Mesenchymal stem cell (in vitro differentiated cells and primary cell): ENCODE data around the gene GAGE10.
A peak's percentile ranks its signal among the peaks of the same experiment; 100 is the strongest.

ENCODE experiments used
- DNase-seq: peaks from one replicate; pipeline ENCODE4 v3.0.0-alpha.2; 2013
- H2AFZ ChIP-seq: one replicate; pipeline ENCODE4 v1.6.1; 2013; ENCODE audit warnings: low read depth, mild to moderate bottlenecking, control low read depth, inconsistent platforms, low read length, moderate library complexity
- H2AK5ac ChIP-seq: 2 replicates; pipeline ENCODE4 v1.6.1; 2013; ENCODE audit warnings: low read length, moderate library complexity, mild to moderate bottlenecking, inconsistent platforms; ENCODE audit not compliant: severe bottlenecking
- H2BK120ac ChIP-seq: one replicate; pipeline ENCODE4 v1.6.1; 2013; ENCODE audit warnings: low read depth, mild to moderate bottlenecking, inconsistent platforms, low read length, moderate library complexity
- H2BK12ac ChIP-seq, 2 experiments: one replicate each; pipeline ENCODE4 v1.6.1; 2013; ENCODE audit warnings: inconsistent platforms in 2 of 2, low read length in 2 of 2, mild to moderate bottlenecking in 2 of 2, moderate library complexity in 2 of 2, control low read depth in 1 of 2
- H2BK15ac ChIP-seq: one replicate; pipeline ENCODE4 v1.6.1; 2013; ENCODE audit warnings: mild to moderate bottlenecking, low read depth, inconsistent platforms; ENCODE audit not compliant: poor library complexity, severe bottlenecking
- H2BK5ac ChIP-seq: 2 replicates; pipeline ENCODE4 v1.6.1; 2013; ENCODE audit warnings: low read depth, mild to moderate bottlenecking, low read length, control low read depth, inconsistent platforms; ENCODE audit not compliant: poor library complexity, severe bottlenecking
- H3K14ac ChIP-seq, 2 experiments: one replicate each; pipeline ENCODE4 v1.6.1; 2013; ENCODE audit warnings: inconsistent platforms in 2 of 2, low read length in 2 of 2, control low read depth in 1 of 2, mild to moderate bottlenecking in 1 of 2, moderate library complexity in 1 of 2
- H3K18ac ChIP-seq, 2 experiments: one replicate each; pipeline ENCODE4 v1.6.1; 2013; ENCODE audit warnings: inconsistent platforms in 2 of 2, low read length in 2 of 2, control low read depth in 1 of 2, low read depth in 1 of 2, mild to moderate bottlenecking in 1 of 2
- H3K23ac ChIP-seq, 2 experiments: one replicate each; pipeline ENCODE4 v1.6.1; 2013; ENCODE audit warnings: inconsistent platforms in 2 of 2, low read length in 2 of 2, mild to moderate bottlenecking in 2 of 2, moderate library complexity in 2 of 2, control low read depth in 1 of 2
- H3K27ac ChIP-seq: 2 replicates; pipeline ENCODE4 v1.5.1; 2013; ENCODE audit warnings: mild to moderate bottlenecking, moderate library complexity, low read length, control low read depth, inconsistent platforms; ENCODE audit not compliant: poor library complexity, severe bottlenecking
- H3K27me3 ChIP-seq, 2 experiments: 2 replicates each; pipeline versions ENCODE4 v1.6.1 to v1.7.0; 2013; ENCODE audit warnings: low read length in 2 of 2, mild to moderate bottlenecking in 2 of 2, moderate library complexity in 2 of 2, control low read depth in 1 of 2, inconsistent platforms in 1 of 2; ENCODE audit not compliant: control insufficient read depth in 1 of 2, insufficient read depth in 1 of 2
- H3K36me3 ChIP-seq, 2 experiments: 2 replicates each; pipeline versions ENCODE4 v1.6.1 to v1.7.0; 2013; ENCODE audit warnings: low read length in 2 of 2, control low read depth in 1 of 2, inconsistent platforms in 1 of 2, low read depth in 1 of 2, mild to moderate bottlenecking in 1 of 2; ENCODE audit not compliant: insufficient read depth in 2 of 2, control insufficient read depth in 1 of 2
- H3K4ac ChIP-seq, 2 experiments: one replicate each; pipeline ENCODE4 v1.6.1; 2013; ENCODE audit warnings: inconsistent platforms in 2 of 2, low read length in 2 of 2, mild to moderate bottlenecking in 2 of 2, moderate library complexity in 2 of 2, control low read depth in 1 of 2, low read depth in 1 of 2
- H3K4me1 ChIP-seq: 2 replicates; pipeline ENCODE4 v1.6.1; 2013; ENCODE audit warnings: low read depth, low read length, control low read depth; ENCODE audit not compliant: control insufficient read depth, insufficient read depth
- H3K4me2 ChIP-seq: 2 replicates; pipeline ENCODE4 v1.6.1; 2013; ENCODE audit warnings: low read length, mild to moderate bottlenecking, inconsistent platforms; ENCODE audit not compliant: poor library complexity, severe bottlenecking
- H3K4me3 ChIP-seq, 2 experiments: 2 replicates each; pipeline versions ENCODE4 v1.5.1 to v1.7.0; 2013; ENCODE audit warnings: low read length in 2 of 2, mild to moderate bottlenecking in 2 of 2, control low read depth in 1 of 2, low read depth in 1 of 2; ENCODE audit not compliant: insufficient read depth in 1 of 2
- H3K79me1 ChIP-seq: replicated peaks from 2 replicates; pipeline ENCODE4 v1.6.1; 2013; ENCODE audit warnings: mild to moderate bottlenecking, control low read depth, low read length, inconsistent platforms; ENCODE audit not compliant: poor library complexity, severe bottlenecking
- H3K9ac ChIP-seq: 2 replicates; pipeline ENCODE4 v1.7.0; 2013; ENCODE audit warnings: mild to moderate bottlenecking, low read length, moderate library complexity
- H3K9me3 ChIP-seq: 2 replicates; pipeline ENCODE4 v1.7.0; 2013; ENCODE audit warnings: mild to moderate bottlenecking, low read length; ENCODE audit not compliant: control insufficient read depth
- H4K8ac ChIP-seq: one replicate; pipeline ENCODE4 v1.6.1; 2013; ENCODE audit warnings: inconsistent platforms, mild to moderate bottlenecking, low read length, moderate library complexity
- H4K91ac ChIP-seq: one replicate; pipeline ENCODE4 v1.6.1; 2013; ENCODE audit warnings: mild to moderate bottlenecking, low read length, inconsistent platforms
- WGBS: methylation state at CpG from one replicate; pipeline ENCODE4 v1.1.7; 2013; ENCODE audit warnings: mixed read lengths; 5-methylcytosine and 5-hydroxymethylcytosine counted together

The GAGE10 gene

GRCh38 chrX:49272421-49272820 is 31.0 kb upstream of the GAGE10 start:
- H3K4me1 ChIP-seq = peaks cover 22% of the 10 kb centered on the region
- no peak overlapping the region for H2AFZ ChIP-seq
- no peak overlapping the region for H4K91ac ChIP-seq
- H2BK5ac ChIP-seq = no peak overlapping the region
- no peak overlapping the region for H2AK5ac ChIP-seq
- H3K14ac ChIP-seq = no peak overlapping the region
- H3K23ac ChIP-seq = no peak overlapping the region
- no peak overlapping the region for H3K27ac ChIP-seq
- no peak for DNase-seq
- H3K36me3 ChIP-seq = peaks cover 0 to 7% of the 10 kb centered on the region in 2 experiments
- H3K4me2 ChIP-seq = no peak overlapping the region
- H4K8ac ChIP-seq = no peak overlapping the region
- WGBS = 91% methylated on average over 6 of the region's 6 CpGs
- H2BK120ac ChIP-seq = no peak overlapping the region
- H3K9me3 ChIP-seq = no peaks in the 10 kb centered on the region
- H3K4me3 ChIP-seq = peak overlapping the region in 1 of 2 experiments; percentile 7
- no peak overlapping the region for H2BK15ac ChIP-seq
- H3K27me3 ChIP-seq = no peaks in the 10 kb centered on the region
- peaks cover 13% of the 10 kb centered on the region for H3K79me1 ChIP-seq
- H3K4ac ChIP-seq = no peak overlapping the region
- no peak overlapping the region for H3K9ac ChIP-seq
- no peak overlapping the region for H3K18ac ChIP-seq
- no peak overlapping the region for H2BK12ac ChIP-seq

- Histone ChIP-seq H3K9me3 (no peaks in the 10 kb centered on the region), H3K23ac (no peak overlapping the region), H3K27me3 (no peaks in the 10 kb centered on the region), H3K36me3 (peaks cover 0 to 7% of the 10 kb centered on the region in 2 experiments), H3K14ac (no peak overlapping the region), H3K4ac (no peak overlapping the region), H2BK15ac (no peak overlapping the region), H3K79me1 (peaks cover 13% of the 10 kb centered on the region), H3K27ac (no peak overlapping the region), H3K4me2 (no peak overlapping the region), H2BK12ac (no peak overlapping the region), H2AFZ (no peak overlapping the region), H2BK5ac (no peak overlapping the region), H4K8ac (no peak overlapping the region), H3K4me1 (peaks cover 22% of the 10 kb centered on the region), H3K4me3 (no peak overlapping the region), H4K91ac (no peak overlapping the region), H2AK5ac (no peak overlapping the region), H3K9ac (no peak overlapping the region), H3K18ac (no peak overlapping the region), H2BK120ac (no peak overlapping the region)
- DNase-seq = no peak
- 92% methylated on average over 8 of the region's 8 CpGs for WGBS
These were observed 30.2 kb upstream of the GAGE10 start for GRCh38 chrX:49273181-49273727.

DNA sequence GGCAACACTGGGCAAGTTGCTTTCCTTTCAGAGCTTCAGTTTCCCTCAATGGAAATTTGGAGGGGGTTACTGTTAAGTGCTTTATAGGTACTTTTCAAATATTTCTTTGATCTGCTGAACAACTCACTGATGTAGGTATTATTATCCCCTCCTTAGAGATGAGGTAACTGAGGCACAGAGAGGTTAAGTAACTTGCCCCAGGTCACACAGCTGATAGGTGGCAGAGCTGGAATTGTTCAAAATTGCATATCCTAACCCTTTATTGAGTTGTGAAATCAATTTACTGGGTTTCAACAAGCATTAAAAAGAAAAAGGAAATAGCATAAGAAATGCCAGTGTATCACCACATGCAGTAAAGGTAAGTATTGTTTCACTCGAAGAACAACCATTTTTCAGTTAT is 27.2 kb upstream of the GAGE10 start:
- H2BK5ac ChIP-seq = no peak overlapping the region
- H4K8ac ChIP-seq = no peak overlapping the region
- H3K27ac ChIP-seq = no peak overlapping the region
- H3K18ac ChIP-seq = no peak overlapping the region
- H3K4me2 ChIP-seq = no peak overlapping the region
- H3K4me3 ChIP-seq = no peak overlapping the region
- H3K4me1 ChIP-seq = peaks cover 14% of the 10 kb centered on the region
- no peaks in the 10 kb centered on the region for H3K27me3 ChIP-seq
- no peak overlapping the region for H2AK5ac ChIP-seq
- H3K14ac ChIP-seq = no peak overlapping the region
- no peak for DNase-seq
- WGBS = no CpG with 5 or more reads among the region's 1 CpG
- H3K9me3 ChIP-seq = no peaks in the 10 kb centered on the region
- H3K9ac ChIP-seq = no peak overlapping the region
- H3K23ac ChIP-seq = no peak overlapping the region
- no peak overlapping the region for H2BK15ac ChIP-seq
- H2BK120ac ChIP-seq = no peak overlapping the region
- H3K4ac ChIP-seq = no peak overlapping the region
- peaks cover 0 to 7% of the 10 kb centered on the region in 2 experiments for H3K36me3 ChIP-seq
- H3K79me1 ChIP-seq = peaks cover 17% of the 10 kb centered on the region
- H4K91ac ChIP-seq = no peak overlapping the region
- H2AFZ ChIP-seq = no peak overlapping the region
- no peak overlapping the region for H2BK12ac ChIP-seq

GRCh38 chrX:49276671-49277534 is 26.5 kb upstream of the GAGE10 start:
- Histone ChIP-seq H3K18ac (no peak overlapping the region), H3K27me3 (no peaks in the 10 kb centered on the region), H4K91ac (no peak overlapping the region), H2BK120ac (no peak overlapping the region), H3K27ac (no peak overlapping the region), H3K36me3 (peaks cover 0 to 7% of the 10 kb centered on the region in 2 experiments), H2BK12ac (no peak overlapping the region), H3K79me1 (peaks cover 17% of the 10 kb centered on the region), H2BK5ac (no peak overlapping the region), H4K8ac (no peak overlapping the region), H3K14ac (no peak overlapping the region), H2AK5ac (no peak overlapping the region), H2AFZ (no peak overlapping the region), H3K4ac (no peak overlapping the region), H3K4me3 (no peak overlapping the region), H3K9ac (no peak overlapping the region), H2BK15ac (no peak overlapping the region), H3K9me3 (no peaks in the 10 kb centered on the region), H3K4me2 (no peak overlapping the region), H3K23ac (no peak overlapping the region), H3K4me1 (peaks cover 10% of the 10 kb centered on the region)
- DNase-seq = no peak
- WGBS = 91% methylated on average over 16 of the region's 19 CpGs
